Measurements from ENCODE around the gene C6orf52.

The C6orf52 gene

GRCh38 chr6:10694302-10695085 is at the start of gene C6orf52, which contains the start of gene PAK1IP1 (continued):
- TF ChIP-seq, protein P1, sequence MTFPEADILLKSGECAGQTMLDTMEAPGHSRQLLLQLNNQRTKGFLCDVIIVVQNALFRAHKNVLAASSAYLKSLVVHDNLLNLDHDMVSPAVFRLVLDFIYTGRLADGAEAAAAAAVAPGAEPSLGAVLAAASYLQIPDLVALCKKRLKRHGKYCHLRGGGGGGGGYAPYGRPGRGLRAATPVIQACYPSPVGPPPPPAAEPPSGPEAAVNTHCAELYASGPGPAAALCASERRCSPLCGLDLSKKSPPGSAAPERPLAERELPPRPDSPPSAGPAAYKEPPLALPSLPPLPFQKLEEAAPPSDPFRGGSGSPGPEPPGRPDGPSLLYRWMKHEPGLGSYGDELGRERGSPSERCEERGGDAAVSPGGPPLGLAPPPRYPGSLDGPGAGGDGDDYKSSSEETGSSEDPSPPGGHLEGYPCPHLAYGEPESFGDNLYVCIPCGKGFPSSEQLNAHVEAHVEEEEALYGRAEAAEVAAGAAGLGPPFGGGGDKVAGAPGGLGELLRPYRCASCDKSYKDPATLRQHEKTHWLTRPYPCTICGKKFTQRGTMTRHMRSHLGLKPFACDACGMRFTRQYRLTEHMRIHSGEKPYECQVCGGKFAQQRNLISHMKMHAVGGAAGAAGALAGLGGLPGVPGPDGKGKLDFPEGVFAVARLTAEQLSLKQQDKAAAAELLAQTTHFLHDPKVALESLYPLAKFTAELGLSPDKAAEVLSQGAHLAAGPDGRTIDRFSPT (tag by site-specific recombination; IDR thresholded peaks at IDR 0.05), result peak; percentile 84
- TF ChIP-seq ZNF571 (tag by site-specific recombination; IDR thresholded peaks at IDR 0.05) (no peak), ZNF747 (tag by site-specific recombination; IDR thresholded peaks at IDR 0.05) (no peak), ZNF223 (tag by site-specific recombination; IDR thresholded peaks at IDR 0.05) (no peak), ZNF2 (tag by site-specific recombination; IDR thresholded peaks at IDR 0.05) (peak; percentile 82; the same call in 1 of the 2 replicates), ZNF555 (tag by site-specific recombination; conservative IDR thresholded peaks at IDR 0.05) (no peak), PRDM1 (tag by site-specific recombination; IDR thresholded peaks at IDR 0.05) (no peak), ZNF302 (tag by site-specific recombination; IDR thresholded peaks at IDR 0.05; ENCODE audit: low read depth) (no peak), ZNF791 (tag by site-specific recombination; IDR thresholded peaks at IDR 0.05) (no peak), ZNF169 (tag by site-specific recombination; IDR thresholded peaks at IDR 0.05) (no peak), ZNF248 (tag by site-specific recombination; IDR thresholded peaks at IDR 0.05) (no peak), ZNF76 (tag by site-specific recombination; IDR thresholded peaks at IDR 0.05; ENCODE audit: borderline replicate concordance, low read depth) (peak; percentile 50; the same call in 1 of the 2 replicates), ZNF175 (tag by site-specific recombination; IDR thresholded peaks at IDR 0.05) (no peak), ZNF24 (tag by site-specific recombination; IDR thresholded peaks at IDR 0.05) (peak; percentile 83; the same call in 1 of the 2 replicates), SETDB1 (IDR thresholded peaks at IDR 0.05; ENCODE audit: insufficient read length, low read length) (no peak), KLF9 (tag by site-specific recombination; IDR thresholded peaks at IDR 0.05; ENCODE audit: low read depth) (peak; percentile 86), KLF10 (tag by site-specific recombination; IDR thresholded peaks at IDR 0.05) (peak; percentile 91), ZNF830 (tag by site-specific recombination; IDR thresholded peaks at IDR 0.05; ENCODE audit: low read depth) (no peak), ZNF621 (tag by site-specific recombination; IDR thresholded peaks at IDR 0.05) (no peak), ZNF292 (tag by site-specific recombination; IDR thresholded peaks at IDR 0.05; ENCODE audit: borderline replicate concordance, low read depth) (no peak), ZFP69B (tag by site-specific recombination; IDR thresholded peaks at IDR 0.05) (peak; percentile 73), ZNF580 (tag by site-specific recombination; IDR thresholded peaks at IDR 0.05) (peak; percentile 88), HOXC10 (CRISPR knock-in tag; IDR thresholded peaks at IDR 0.05) (no peak), ZNF664 (tag by site-specific recombination; IDR thresholded peaks at IDR 0.05) (peak; percentile 31; the same call in 1 of the 2 replicates), KLF7 (tag by site-specific recombination; IDR thresholded peaks at IDR 0.05; ENCODE audit: borderline replicate concordance) (peak; percentile 98), ZNF146 (tag by site-specific recombination; IDR thresholded peaks at IDR 0.05) (no peak)
- TF ChIP-seq, protein P2, sequence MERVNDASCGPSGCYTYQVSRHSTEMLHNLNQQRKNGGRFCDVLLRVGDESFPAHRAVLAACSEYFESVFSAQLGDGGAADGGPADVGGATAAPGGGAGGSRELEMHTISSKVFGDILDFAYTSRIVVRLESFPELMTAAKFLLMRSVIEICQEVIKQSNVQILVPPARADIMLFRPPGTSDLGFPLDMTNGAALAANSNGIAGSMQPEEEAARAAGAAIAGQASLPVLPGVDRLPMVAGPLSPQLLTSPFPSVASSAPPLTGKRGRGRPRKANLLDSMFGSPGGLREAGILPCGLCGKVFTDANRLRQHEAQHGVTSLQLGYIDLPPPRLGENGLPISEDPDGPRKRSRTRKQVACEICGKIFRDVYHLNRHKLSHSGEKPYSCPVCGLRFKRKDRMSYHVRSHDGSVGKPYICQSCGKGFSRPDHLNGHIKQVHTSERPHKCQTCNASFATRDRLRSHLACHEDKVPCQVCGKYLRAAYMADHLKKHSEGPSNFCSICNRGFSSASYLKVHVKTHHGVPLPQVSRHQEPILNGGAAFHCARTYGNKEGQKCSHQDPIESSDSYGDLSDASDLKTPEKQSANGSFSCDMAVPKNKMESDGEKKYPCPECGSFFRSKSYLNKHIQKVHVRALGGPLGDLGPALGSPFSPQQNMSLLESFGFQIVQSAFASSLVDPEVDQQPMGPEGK (tag by site-specific recombination; IDR thresholded peaks at IDR 0.05), result no peak; the same call in 1 of the 2 replicates
- TF ChIP-seq, protein P3, sequence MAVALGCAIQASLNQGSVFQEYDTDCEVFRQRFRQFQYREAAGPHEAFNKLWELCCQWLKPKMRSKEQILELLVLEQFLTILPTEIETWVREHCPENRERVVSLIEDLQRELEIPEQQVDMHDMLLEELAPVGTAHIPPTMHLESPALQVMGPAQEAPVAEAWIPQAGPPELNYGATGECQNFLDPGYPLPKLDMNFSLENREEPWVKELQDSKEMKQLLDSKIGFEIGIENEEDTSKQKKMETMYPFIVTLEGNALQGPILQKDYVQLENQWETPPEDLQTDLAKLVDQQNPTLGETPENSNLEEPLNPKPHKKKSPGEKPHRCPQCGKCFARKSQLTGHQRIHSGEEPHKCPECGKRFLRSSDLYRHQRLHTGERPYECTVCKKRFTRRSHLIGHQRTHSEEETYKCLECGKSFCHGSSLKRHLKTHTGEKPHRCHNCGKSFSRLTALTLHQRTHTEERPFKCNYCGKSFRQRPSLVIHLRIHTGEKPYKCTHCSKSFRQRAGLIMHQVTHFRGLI (tag by site-specific recombination; IDR thresholded peaks at IDR 0.05), result peak; percentile 71; the same call in 1 of the 2 replicates
- TF ChIP-seq, protein P4, sequence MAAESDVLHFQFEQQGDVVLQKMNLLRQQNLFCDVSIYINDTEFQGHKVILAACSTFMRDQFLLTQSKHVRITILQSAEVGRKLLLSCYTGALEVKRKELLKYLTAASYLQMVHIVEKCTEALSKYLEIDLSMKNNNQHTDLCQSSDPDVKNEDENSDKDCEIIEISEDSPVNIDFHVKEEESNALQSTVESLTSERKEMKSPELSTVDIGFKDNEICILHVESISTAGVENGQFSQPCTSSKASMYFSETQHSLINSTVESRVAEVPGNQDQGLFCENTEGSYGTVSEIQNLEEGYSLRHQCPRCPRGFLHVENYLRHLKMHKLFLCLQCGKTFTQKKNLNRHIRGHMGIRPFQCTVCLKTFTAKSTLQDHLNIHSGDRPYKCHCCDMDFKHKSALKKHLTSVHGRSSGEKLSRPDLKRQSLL (tag by site-specific recombination; IDR thresholded peaks at IDR 0.05), result no peak
- TF ChIP-seq, protein P5, sequence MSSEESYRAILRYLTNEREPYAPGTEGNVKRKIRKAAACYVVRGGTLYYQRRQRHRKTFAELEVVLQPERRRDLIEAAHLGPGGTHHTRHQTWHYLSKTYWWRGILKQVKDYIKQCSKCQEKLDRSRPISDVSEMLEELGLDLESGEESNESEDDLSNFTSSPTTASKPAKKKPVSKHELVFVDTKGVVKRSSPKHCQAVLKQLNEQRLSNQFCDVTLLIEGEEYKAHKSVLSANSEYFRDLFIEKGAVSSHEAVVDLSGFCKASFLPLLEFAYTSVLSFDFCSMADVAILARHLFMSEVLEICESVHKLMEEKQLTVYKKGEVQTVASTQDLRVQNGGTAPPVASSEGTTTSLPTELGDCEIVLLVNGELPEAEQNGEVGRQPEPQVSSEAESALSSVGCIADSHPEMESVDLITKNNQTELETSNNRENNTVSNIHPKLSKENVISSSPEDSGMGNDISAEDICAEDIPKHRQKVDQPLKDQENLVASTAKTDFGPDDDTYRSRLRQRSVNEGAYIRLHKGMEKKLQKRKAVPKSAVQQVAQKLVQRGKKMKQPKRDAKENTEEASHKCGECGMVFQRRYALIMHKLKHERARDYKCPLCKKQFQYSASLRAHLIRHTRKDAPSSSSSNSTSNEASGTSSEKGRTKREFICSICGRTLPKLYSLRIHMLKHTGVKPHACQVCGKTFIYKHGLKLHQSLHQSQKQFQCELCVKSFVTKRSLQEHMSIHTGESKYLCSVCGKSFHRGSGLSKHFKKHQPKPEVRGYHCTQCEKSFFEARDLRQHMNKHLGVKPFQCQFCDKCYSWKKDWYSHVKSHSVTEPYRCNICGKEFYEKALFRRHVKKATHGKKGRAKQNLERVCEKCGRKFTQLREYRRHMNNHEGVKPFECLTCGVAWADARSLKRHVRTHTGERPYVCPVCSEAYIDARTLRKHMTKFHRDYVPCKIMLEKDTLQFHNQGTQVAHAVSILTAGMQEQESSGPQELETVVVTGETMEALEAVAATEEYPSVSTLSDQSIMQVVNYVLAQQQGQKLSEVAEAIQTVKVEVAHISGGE (tag by site-specific recombination; conservative IDR thresholded peaks at IDR 0.05; ENCODE audit: low read depth), result peak; percentile 95
